Endothelial cell (in vitro differentiated cells): ENCODE data around the gene ADCY9. TPM values are rescaled to one million over a fixed set of nuclear protein-coding genes. Genes with fewer than 3 reads are reported as not detected.

Experiments used
- DNase-seq: peaks from one replicate; pipeline ENCODE4 v3.0.0; 2021; ENCODE audit warnings: low spot score
- H3K27ac Mint-ChIP-seq: one replicate; pipeline ENCODE4 v1.8.0; 2021; ENCODE audit warnings: mixed read lengths, inconsistent platforms; ENCODE audit not compliant: unreplicated experiment
- H3K27me3 Mint-ChIP-seq: one replicate; pipeline ENCODE4 v1.8.0; 2021; ENCODE audit warnings: mild to moderate bottlenecking, moderate library complexity, mixed read lengths, inconsistent platforms; ENCODE audit not compliant: unreplicated experiment
- H3K36me3 Mint-ChIP-seq: one replicate; pipeline ENCODE4 v1.8.0; 2021; ENCODE audit warnings: mild to moderate bottlenecking, low read depth, mixed read lengths, inconsistent platforms; ENCODE audit not compliant: unreplicated experiment
- H3K4me1 Mint-ChIP-seq: one replicate; pipeline ENCODE4 v1.8.0; 2021; ENCODE audit warnings: mild to moderate bottlenecking, mixed read lengths, inconsistent platforms; ENCODE audit not compliant: unreplicated experiment
- H3K4me3 Mint-ChIP-seq: one replicate; pipeline ENCODE4 v1.8.0; 2021; ENCODE audit warnings: mild to moderate bottlenecking, mixed read lengths, inconsistent platforms; ENCODE audit not compliant: unreplicated experiment
- H3K9me3 Mint-ChIP-seq: one replicate; pipeline ENCODE4 v1.8.0; 2021; ENCODE audit warnings: mixed read lengths, inconsistent platforms; ENCODE audit not compliant: unreplicated experiment
- total RNA-seq: library from RNA; stranded (reverse); fragmentation: NEBNext Ultra II Directional; extraction: Animal tissue kit (Norgen Biotek cat#: 25700); gene quantifications from one replicate; pipeline ENCODE4 v1.2.1, GENCODE V29; 2021; ENCODE audit not compliant: unreplicated experiment
- TF ChIP-seq, protein P1 (sequence below): fragments of 200-600 bp; sonication (generic); IDR thresholded peaks from one replicate; pipeline ENCODE4 v1.5.0; 2021; ENCODE audit warnings: antibody characterized with exemption; ENCODE audit not compliant: unreplicated experiment

ADCY9 gene
- total RNA-seq, 1 donor from 2014 or later = 3.3 TPM

DNA sequence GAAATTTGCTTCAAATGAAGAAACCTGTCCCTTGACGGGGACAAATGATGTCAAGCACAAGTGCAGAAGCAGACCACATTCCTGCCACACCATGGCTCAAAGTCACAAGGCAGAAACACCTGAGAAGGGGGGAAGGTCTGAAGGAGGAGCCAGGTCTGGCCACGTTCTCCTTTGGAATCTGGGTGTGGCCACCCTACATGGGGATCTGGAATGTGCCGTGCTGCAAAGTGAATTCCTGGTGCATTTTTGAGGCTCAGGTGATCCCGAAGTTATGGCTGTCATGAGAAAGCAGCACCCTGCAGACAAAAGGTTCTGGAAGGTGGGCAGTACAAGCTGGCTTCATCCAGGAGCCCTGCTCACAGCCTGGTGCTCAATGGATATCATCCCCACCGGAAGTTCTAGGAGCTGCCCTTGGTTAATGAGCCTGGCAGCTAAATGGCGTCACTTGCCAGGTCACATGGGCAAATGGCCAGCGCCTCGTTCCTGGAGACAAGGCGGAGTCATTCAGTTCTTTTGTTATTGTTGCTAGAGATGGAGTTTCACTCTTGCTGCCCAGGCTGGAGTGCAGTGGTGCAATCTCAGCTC, 20.1 kb upstream of the ADCY9 start:
- H3K36me3 Mint-ChIP-seq = no peaks in the 10 kb centered on the region
- H3K9me3 Mint-ChIP-seq = no peaks in the 10 kb centered on the region
- no peaks in the 10 kb centered on the region for H3K27me3 Mint-ChIP-seq
- TF ChIP-seq, protein P1, sequence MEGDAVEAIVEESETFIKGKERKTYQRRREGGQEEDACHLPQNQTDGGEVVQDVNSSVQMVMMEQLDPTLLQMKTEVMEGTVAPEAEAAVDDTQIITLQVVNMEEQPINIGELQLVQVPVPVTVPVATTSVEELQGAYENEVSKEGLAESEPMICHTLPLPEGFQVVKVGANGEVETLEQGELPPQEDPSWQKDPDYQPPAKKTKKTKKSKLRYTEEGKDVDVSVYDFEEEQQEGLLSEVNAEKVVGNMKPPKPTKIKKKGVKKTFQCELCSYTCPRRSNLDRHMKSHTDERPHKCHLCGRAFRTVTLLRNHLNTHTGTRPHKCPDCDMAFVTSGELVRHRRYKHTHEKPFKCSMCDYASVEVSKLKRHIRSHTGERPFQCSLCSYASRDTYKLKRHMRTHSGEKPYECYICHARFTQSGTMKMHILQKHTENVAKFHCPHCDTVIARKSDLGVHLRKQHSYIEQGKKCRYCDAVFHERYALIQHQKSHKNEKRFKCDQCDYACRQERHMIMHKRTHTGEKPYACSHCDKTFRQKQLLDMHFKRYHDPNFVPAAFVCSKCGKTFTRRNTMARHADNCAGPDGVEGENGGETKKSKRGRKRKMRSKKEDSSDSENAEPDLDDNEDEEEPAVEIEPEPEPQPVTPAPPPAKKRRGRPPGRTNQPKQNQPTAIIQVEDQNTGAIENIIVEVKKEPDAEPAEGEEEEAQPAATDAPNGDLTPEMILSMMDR = no peak
- no peak overlapping the region for H3K4me3 Mint-ChIP-seq
- no peaks in the 10 kb centered on the region for H3K4me1 Mint-ChIP-seq
- no peak for DNase-seq
- H3K27ac Mint-ChIP-seq = no peak overlapping the region

DNA sequence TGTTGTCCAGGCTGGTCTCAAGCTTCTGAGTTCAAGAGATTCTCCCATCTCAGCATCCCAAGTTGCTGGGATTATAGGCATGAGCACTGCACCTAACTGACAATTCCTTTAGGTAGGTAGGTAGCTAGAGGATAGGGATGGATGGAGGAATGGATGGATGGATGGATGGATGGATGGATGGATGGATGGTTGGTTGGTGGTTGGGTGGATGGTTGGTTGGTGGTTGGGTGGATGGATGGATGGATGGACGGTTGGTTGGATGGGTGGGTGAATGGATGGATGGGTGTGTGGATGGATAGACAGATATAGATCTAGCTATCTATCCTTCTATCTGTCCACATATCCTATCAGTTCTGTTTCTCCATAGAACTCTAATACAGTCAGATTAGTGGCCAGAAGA, 19.3 kb upstream of the ADCY9 start:
- Mint-ChIP-seq H3K27me3 (no peaks in the 10 kb centered on the region), H3K27ac (no peak overlapping the region), H3K9me3 (no peaks in the 10 kb centered on the region), H3K36me3 (no peaks in the 10 kb centered on the region), H3K4me1 (no peaks in the 10 kb centered on the region), H3K4me3 (no peak overlapping the region)
- TF ChIP-seq, protein P1 = no peak
- DNase-seq = no peak

DNA sequence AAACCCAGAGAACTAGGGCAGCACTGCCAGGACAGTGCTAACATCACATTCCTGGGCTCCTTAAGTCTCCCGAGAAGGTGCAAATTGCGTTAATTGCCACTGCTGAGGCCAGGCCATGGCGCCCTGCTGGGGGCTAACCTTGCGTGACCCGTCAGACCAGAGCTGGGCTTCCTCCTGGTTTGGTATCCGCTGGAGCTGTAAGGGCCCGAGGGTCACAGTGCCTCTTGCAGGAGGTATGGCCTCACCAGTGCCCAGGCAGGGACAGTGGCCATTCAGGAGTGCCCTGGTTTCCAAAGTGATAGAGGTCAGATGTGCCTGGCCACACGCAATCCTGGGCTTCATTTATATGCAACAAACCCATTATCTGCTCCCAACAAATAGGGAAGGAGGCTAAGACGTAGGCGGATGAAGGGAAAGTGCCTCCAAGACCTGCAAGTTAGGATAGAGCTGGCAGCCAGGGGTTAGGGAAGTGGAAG, 17.7 kb upstream of the ADCY9 start:
- no peaks in the 10 kb centered on the region for H3K4me1 Mint-ChIP-seq

DNA sequence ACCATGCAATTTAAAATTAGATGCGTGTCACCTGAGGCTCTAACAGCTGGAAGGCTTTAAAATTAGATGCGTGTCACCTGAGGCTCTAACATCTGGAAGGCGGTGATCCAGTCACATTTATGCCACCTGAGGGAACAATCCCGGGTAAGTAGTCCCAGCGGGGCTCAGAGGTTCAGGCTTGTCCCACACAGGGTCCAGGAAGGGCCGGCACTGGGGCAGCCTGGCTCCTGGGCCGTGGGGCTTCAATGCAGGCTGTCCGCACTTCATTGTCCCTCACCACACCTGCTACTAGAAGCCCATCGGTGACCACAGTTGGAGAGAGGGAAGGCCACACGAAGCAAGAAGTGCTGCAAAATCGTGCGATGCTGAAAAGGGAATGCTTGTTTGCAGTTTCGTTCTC, 15.4 kb upstream of the ADCY9 start:
- TF ChIP-seq, protein P1 = no peak
- Mint-ChIP-seq H3K4me1 (no peaks in the 10 kb centered on the region), H3K27me3 (peaks cover 3% of the 10 kb centered on the region), H3K9me3 (no peaks in the 10 kb centered on the region), H3K27ac (no peak overlapping the region), H3K4me3 (no peak overlapping the region), H3K36me3 (no peaks in the 10 kb centered on the region)
- no peak for DNase-seq

More for the DNA sequence above, 17.7 kb upstream of the ADCY9 start:
- no peak overlapping the region for H3K27ac Mint-ChIP-seq
- DNase-seq = no peak
- peaks cover 2% of the 10 kb centered on the region for H3K27me3 Mint-ChIP-seq
- no peaks in the 10 kb centered on the region for H3K9me3 Mint-ChIP-seq
- TF ChIP-seq, protein P1 = no peak
- H3K36me3 Mint-ChIP-seq = no peaks in the 10 kb centered on the region
- H3K4me3 Mint-ChIP-seq = no peak overlapping the region

DNA sequence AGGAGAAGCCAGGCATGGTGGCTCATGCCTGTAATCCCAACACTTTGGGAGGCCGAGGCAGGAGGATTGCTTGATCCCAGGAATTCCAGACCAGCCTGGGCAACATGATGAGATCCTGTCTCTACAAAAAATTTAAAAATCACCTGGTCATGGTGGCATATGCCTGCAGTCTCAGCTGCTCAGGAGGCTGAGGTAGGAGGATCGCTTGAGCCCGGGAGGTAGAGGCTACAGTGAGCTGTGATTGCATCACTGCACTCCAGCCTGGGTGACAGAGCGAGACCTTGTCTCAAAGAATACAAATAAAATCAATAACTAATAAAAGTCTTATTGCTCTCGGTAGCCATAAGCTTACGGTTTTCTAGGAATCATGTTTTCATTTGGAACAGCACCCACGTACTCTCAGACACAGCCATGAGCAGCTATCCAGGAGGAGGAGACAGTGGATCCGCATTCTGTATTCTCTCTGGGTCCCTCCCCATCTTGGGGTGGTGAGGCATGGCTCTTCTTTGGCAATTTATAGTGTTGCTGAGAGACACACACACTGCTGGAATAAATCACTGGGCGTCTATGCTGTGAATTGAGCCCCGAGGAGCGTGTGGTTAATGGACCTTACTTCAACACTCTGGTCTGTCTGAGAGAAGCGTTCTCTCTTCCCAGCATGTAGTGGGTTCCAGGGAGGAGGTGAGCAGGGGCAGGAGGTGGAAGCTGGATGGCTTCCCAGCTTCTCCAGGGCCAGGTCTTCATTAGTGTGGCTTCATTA, 8.5 kb upstream of the ADCY9 start:
- no peak overlapping the region for H3K4me3 Mint-ChIP-seq
- no peaks in the 10 kb centered on the region for H3K9me3 Mint-ChIP-seq
- H3K36me3 Mint-ChIP-seq = no peaks in the 10 kb centered on the region
- TF ChIP-seq, protein P1 = no peak
- peaks cover 9% of the 10 kb centered on the region for H3K27me3 Mint-ChIP-seq
- no peaks in the 10 kb centered on the region for H3K4me1 Mint-ChIP-seq
- no peak overlapping the region for H3K27ac Mint-ChIP-seq
- no peak for DNase-seq
